Central memory CD8-positive, alpha-beta T cell (primary cell): ENCODE results near the gene PARK7.
"Not testable (repeated sequence)": the region's sequence is repeated elsewhere in the genome, so short reads cannot be mapped to it uniquely, and the experiment has no call there.

Experiments
- ATAC-seq: fragments of 150-1000 bp; cut with Tn5 transposase; replicated peaks from 2 replicates; pipeline ENCODE4 v1.10.0; 2022; ENCODE audit warnings: mild to moderate bottlenecking, moderate FRiP score, moderate number of reproducible peaks; ENCODE audit not compliant: poor library complexity, severe bottlenecking; ENCODE audit errors: extremely low read depth
- DNase-seq, 2 donors: peaks; one replicate each; pipeline ENCODE4 v3.0.0; 2021; ENCODE audit warnings: low spot score in 2 of 2
- H3K27ac Mint-ChIP-seq: one replicate; pipeline ENCODE4 v1.8.0; 2022; ENCODE audit warnings: low read depth, mild to moderate bottlenecking, moderate library complexity, mixed read lengths
- H3K27me3 Mint-ChIP-seq: one replicate; pipeline ENCODE4 v1.8.0; 2022; ENCODE audit warnings: mixed read lengths
- H3K36me3 Mint-ChIP-seq: one replicate; pipeline ENCODE4 v1.8.0; 2022; ENCODE audit warnings: mild to moderate bottlenecking, moderate library complexity, mixed read lengths; ENCODE audit not compliant: insufficient read depth
- H3K4me1 Mint-ChIP-seq: one replicate; pipeline ENCODE4 v1.8.0; 2022; ENCODE audit warnings: mixed read lengths
- H3K4me3 Mint-ChIP-seq: one replicate; pipeline ENCODE4 v1.8.0; 2022; ENCODE audit warnings: mild to moderate bottlenecking, moderate library complexity, mixed read lengths
- H3K9me3 Mint-ChIP-seq: one replicate; pipeline ENCODE4 v1.8.0; 2022; ENCODE audit warnings: mixed read lengths

PARK7 gene

GRCh38 chr1:7953850-7954609 is 7.5 kb upstream of the PARK7 start:
- Mint-ChIP-seq H3K27ac (peak overlapping the region; percentile 94), H3K36me3 (peaks cover 2% of the 10 kb centered on the region), H3K4me3 (peak overlapping the region; percentile 88), H3K27me3 (no peaks in the 10 kb centered on the region), H3K9me3 (no peaks in the 10 kb centered on the region), H3K4me1 (peaks cover 50% of the 10 kb centered on the region)
- ATAC-seq (peak; percentile 58), DNase-seq (peak; percentile 53 to 54)

DNA sequence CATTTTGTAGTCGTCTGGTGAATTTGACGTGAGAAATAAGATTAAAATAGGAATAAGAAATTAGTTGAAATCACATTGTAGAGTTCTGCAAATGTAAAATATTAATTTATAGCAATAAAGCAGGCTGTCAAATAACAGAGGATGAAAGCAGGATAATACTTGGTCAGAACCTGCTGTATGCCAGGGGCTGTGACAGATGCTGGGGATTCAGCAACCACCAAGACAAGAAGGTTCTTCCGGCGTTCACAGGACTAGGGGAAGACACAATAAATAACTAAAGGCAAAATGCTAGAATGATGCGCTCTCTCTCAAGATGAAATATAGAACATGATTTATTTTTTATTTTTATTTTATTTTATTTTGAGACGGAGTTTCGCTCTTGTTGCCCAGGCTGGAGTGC is 6.8 kb upstream of the PARK7 start:
- Mint-ChIP-seq H3K27me3 (no peaks in the 10 kb centered on the region), H3K36me3 (no peaks in the 10 kb centered on the region), H3K9me3 (no peaks in the 10 kb centered on the region), H3K27ac (peak overlapping the region; percentile 94), H3K4me1 (peaks cover 43% of the 10 kb centered on the region), H3K4me3 (peak overlapping the region; percentile 88)
- DNase-seq, result no peak
- ATAC-seq, result no peak

DNA sequence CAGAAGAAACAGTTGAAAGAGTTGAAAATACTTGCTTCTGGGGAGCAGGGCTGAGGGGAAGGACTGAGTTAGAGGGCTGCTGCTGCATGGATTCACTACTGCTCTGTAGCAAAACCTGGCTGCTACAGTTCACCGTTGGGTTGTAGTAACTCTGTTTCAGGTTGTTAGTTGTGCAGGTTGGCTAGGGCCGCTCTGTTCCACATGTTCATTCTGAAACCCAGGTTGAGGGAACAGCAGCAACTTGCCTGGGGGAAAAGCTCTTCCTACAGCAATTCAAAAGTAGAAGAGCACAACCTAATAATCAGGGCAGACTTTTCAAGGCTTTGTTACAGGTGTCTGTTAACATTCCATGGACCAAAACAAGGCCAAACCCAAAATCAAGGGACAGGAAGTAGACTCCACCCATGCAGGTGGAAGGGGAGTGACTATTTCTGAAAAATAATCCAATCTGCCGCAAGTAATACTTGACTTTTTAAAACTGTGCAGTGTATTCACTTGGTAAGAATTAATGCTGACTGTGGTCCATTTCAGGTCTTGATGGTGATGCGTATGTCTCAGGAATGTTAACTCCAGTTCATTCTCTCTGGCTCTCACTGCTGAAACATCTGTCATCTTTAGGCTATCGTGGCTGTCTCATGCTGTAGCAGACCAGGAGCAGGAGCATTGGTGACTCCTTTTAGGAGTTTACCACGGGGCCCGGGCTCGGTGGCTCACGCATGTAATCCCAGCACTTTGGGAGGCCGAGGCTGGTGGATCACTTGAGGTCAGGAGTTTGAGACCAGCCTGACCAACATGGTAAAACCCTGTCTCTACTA is 5.1 kb upstream of the PARK7 start:
- DNase-seq (no peak), ATAC-seq (no peak)
- Mint-ChIP-seq H3K4me1 (peaks cover 47% of the 10 kb centered on the region), H3K27ac (peak overlapping the region; percentile 75), H3K4me3 (peak overlapping the region; percentile 59), H3K27me3 (no peaks in the 10 kb centered on the region), H3K9me3 (no peaks in the 10 kb centered on the region), H3K36me3 (peaks cover 7% of the 10 kb centered on the region)

GRCh38 chr1:7960165-7960564 is 1.3 kb upstream of the PARK7 start:
- DNase-seq, result no peak
- Mint-ChIP-seq H3K4me1 (peaks cover 64% of the 10 kb centered on the region), H3K27me3 (no peaks in the 10 kb centered on the region), H3K36me3 (peaks cover 32% of the 10 kb centered on the region), H3K27ac (peak overlapping the region; percentile 99), H3K9me3 (no peaks in the 10 kb centered on the region), H3K4me3 (peak overlapping the region; percentile 93)
- ATAC-seq, result no peak

DNA sequence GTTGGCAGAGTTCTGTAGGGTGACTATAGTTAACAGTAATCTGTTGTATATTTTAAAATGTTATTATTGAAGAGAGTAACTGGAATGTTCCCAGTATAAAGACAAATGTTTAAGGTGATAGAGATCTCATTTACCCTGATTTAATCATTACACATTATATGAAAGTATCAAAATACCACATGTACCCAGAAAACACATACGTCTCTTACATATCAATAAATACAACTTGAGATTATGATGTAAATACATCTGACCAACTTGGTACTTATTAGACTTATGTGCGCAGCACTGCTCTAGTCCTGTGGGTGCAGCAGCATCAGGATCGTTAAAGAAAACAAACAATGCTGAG is 670 bp upstream of the PARK7 start:
- Mint-ChIP-seq H3K36me3 (peaks cover 36% of the 10 kb centered on the region), H3K27me3 (no peaks in the 10 kb centered on the region), H3K27ac (peak overlapping the region; percentile 99), H3K9me3 (no peaks in the 10 kb centered on the region), H3K4me1 (peaks cover 64% of the 10 kb centered on the region), H3K4me3 (peak overlapping the region; percentile 93)
- DNase-seq, result no peak
- peak; percentile 45 for ATAC-seq

GRCh38 chr1:7962014-7962335 is 464 bp downstream of the PARK7 start:
- peak in 1 of 2 donors; percentile 54 for DNase-seq
- H3K36me3 Mint-ChIP-seq, result peaks cover 47% of the 10 kb centered on the region
- H3K4me3 Mint-ChIP-seq, result peak overlapping the region; percentile 93
- no peaks in the 10 kb centered on the region for H3K9me3 Mint-ChIP-seq
- peaks cover 65% of the 10 kb centered on the region for H3K4me1 Mint-ChIP-seq
- H3K27ac Mint-ChIP-seq, result peak overlapping the region; percentile 99
- peak; percentile 45 for ATAC-seq
- no peaks in the 10 kb centered on the region for H3K27me3 Mint-ChIP-seq

GRCh38 chr1:7962636-7963377 is 1.3 kb downstream of the PARK7 start:
- H3K27me3 Mint-ChIP-seq, result no peaks in the 10 kb centered on the region
- peaks cover 67% of the 10 kb centered on the region for H3K4me1 Mint-ChIP-seq
- DNase-seq (no peak), ATAC-seq (no peak)
- H3K4me3 Mint-ChIP-seq, result peak overlapping the region; percentile 93
- H3K36me3 Mint-ChIP-seq, result peaks cover 53% of the 10 kb centered on the region
- H3K9me3 Mint-ChIP-seq, result no peaks in the 10 kb centered on the region
- peak overlapping the region; percentile 99 for H3K27ac Mint-ChIP-seq

GRCh38 chr1:7963378-7963730 is 1.8 kb downstream of the PARK7 start:
- peak overlapping the region; percentile 93 for H3K4me3 Mint-ChIP-seq
- H3K9me3 Mint-ChIP-seq, result not testable (repeated sequence)
- peaks cover 56% of the 10 kb centered on the region for H3K36me3 Mint-ChIP-seq

GRCh38 chr1:7963841-7964240 is 2.3 kb downstream of the PARK7 start:
- not testable (repeated sequence) for DNase-seq, ATAC-seq, H3K27me3 Mint-ChIP-seq, H3K9me3 Mint-ChIP-seq
- H3K4me3 Mint-ChIP-seq, result peak overlapping the region; percentile 93
- H3K4me1 Mint-ChIP-seq, result peaks cover 67% of the 10 kb centered on the region
- H3K36me3 Mint-ChIP-seq, result peaks cover 61% of the 10 kb centered on the region
- peak overlapping the region; percentile 99 for H3K27ac Mint-ChIP-seq

More at GRCh38 chr1:7963378-7963730, 1.8 kb downstream of the PARK7 start:
- Mint-ChIP-seq H3K27ac (peak overlapping the region; percentile 99), H3K4me1 (peaks cover 67% of the 10 kb centered on the region)
- H3K27me3 Mint-ChIP-seq, ATAC-seq, DNase-seq: not testable (repeated sequence)

- DNase-seq (no peak), ATAC-seq (no peak)
- Mint-ChIP-seq H3K27ac (peak overlapping the region; percentile 99), H3K9me3 (no peaks in the 10 kb centered on the region), H3K36me3 (peaks cover 67% of the 10 kb centered on the region), H3K27me3 (no peaks in the 10 kb centered on the region), H3K4me3 (no peak overlapping the region), H3K4me1 (peaks cover 67% of the 10 kb centered on the region)
Measured at GRCh38 chr1:7964476-7964875, 3.0 kb downstream of the PARK7 start.

DNA sequence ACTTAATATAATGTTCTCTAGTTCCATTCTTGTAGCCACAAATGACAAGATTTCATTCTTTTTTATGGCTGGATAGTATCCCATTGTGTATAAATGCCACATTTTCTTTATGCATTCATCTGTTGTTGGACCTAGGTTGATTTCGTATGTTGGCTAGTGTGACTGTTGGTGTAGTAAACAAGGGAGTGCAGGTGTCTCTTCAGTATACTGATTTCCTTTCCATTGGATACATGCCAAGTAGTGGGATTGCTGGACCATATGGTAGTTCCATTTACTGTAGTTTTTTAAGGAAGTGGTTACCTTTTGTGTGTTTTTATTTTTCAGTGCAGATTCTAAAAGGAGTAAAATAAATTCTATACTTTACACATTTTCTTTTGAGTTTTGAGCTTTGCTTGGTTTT is 5.7 kb downstream of the PARK7 start:
- DNase-seq, result no peak
- Mint-ChIP-seq H3K27ac (peak overlapping the region; percentile 59), H3K27me3 (no peaks in the 10 kb centered on the region), H3K36me3 (peaks cover 76% of the 10 kb centered on the region), H3K4me1 (peaks cover 53% of the 10 kb centered on the region), H3K9me3 (no peaks in the 10 kb centered on the region), H3K4me3 (peak overlapping the region; percentile 17)
- no peak for ATAC-seq

DNA sequence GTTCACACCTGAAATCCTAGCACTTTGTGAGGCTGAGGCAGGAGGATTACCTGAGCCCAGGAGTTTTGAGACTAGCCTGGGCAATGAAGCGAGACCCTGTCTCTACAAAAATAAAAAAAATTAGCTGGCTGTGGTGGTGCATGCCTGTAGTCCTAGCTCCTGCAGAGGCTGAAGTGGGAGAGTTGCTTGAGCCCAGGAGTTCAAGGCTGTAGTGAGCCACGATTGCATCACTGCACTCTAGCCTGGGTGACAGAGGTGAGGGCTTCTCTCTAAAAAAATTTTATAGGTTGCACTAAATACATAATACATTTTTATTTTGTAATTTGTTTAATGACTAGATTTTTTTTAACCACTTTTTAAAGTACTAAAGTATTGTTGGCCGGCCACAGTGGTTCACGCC is 6.1 kb downstream of the PARK7 start:
- DNase-seq (no peak), ATAC-seq (no peak)
- peaks cover 77% of the 10 kb centered on the region for H3K36me3 Mint-ChIP-seq
- peak overlapping the region; percentile 59 for H3K27ac Mint-ChIP-seq
- no peak overlapping the region for H3K4me3 Mint-ChIP-seq
- no peaks in the 10 kb centered on the region for H3K27me3 Mint-ChIP-seq
- peaks cover 50% of the 10 kb centered on the region for H3K4me1 Mint-ChIP-seq
- H3K9me3 Mint-ChIP-seq, result no peaks in the 10 kb centered on the region
